Mucosa of descending colon (tissue), 3 donors: ENCODE data around the gene NMT2. TPM values are rescaled to one million over a fixed set of nuclear protein-coding genes. Genes with fewer than 3 reads are reported as not detected.

Source experiments
- ATAC-seq: fragments of 200-7000 bp; cut with Tn5 transposase; one replicate; pipeline ENCODE4 v1.9.1; 2020; ENCODE audit warnings: mild to moderate bottlenecking, moderate library complexity
- DNase-seq, 3 donors: peaks; one replicate each; pipeline ENCODE4 v3.0.0-alpha.2; 2020
- H3K36me3 ChIP-seq: fragments of 200-600 bp; one replicate; pipeline ENCODE4 v1.8.0; 2021; ENCODE audit warnings: low read depth, mild to moderate bottlenecking
- H3K4me1 ChIP-seq: fragments of 200-600 bp; one replicate; pipeline ENCODE4 v1.8.0; 2021; ENCODE audit warnings: low read depth, mild to moderate bottlenecking
- H3K4me3 ChIP-seq: fragments of 200-600 bp; one replicate; pipeline ENCODE4 v1.8.0; 2021; ENCODE audit warnings: mild to moderate bottlenecking
- H3K9me3 ChIP-seq: fragments of 200-600 bp; one replicate; pipeline ENCODE4 v1.8.0; 2021; ENCODE audit warnings: mild to moderate bottlenecking
- CTCF ChIP-seq: fragments of 200-600 bp; IDR thresholded peaks from one replicate; pipeline ENCODE4 v1.8.0; 2022; ENCODE audit warnings: antibody characterized with exemption, mild to moderate bottlenecking
- intact Hi-C, 2 donors: fragments of 100-400 bp; cut with DNase I in 1 of 2; cut with micrococcal nuclease in 1 of 2; formaldehyde crosslinking; loops; one replicate each; pipeline versions ENCODE4 v1.11.0 to v1.11.1; 2022; cut with DNase I, micrococcal nuclease
- total RNA-seq, 3 donors: library from RNA; stranded (reverse); fragmentation: NEBNext Ultra II Directional in 2 of 3; extraction: Animal tissue kit (Norgen Biotek cat#: 25700) in 2 of 3; gene quantifications; one replicate each; pipeline versions ENCODE4 v1.2.1 to v1.2.4, GENCODE V29; 2021 to 2023
- donor health status: DM: no; HTN: no; CAD: no; lungs with moderate emphysema.
- donor health status: DM: no; HTN: no; CAD: no.
- donor health status: DM: no; HTN: yes; CAD: no.

The NMT2 gene
- total RNA-seq, 3 donors from 2014 or later = 21.8 to 26.4 (median 24.3) TPM

GRCh38 chr10:15147594-15148392, 20.7 kb downstream of the NMT2 start:
- Histone ChIP-seq H3K4me1 (peaks cover 6% of the 10 kb centered on the region), H3K36me3 (no peaks in the 10 kb centered on the region), H3K9me3 (no peaks in the 10 kb centered on the region), H3K4me3 (no peak overlapping the region)
- ATAC-seq (no peak), DNase-seq (no peak)
- intact Hi-C loops = no loop called here
- TF ChIP-seq CTCF = no peak

- Histone ChIP-seq H3K4me1 (no peaks in the 10 kb centered on the region), H3K4me3 (no peak overlapping the region), H3K9me3 (no peaks in the 10 kb centered on the region), H3K36me3 (no peaks in the 10 kb centered on the region)
- intact Hi-C loops = no loop called here
- TF ChIP-seq CTCF = no peak
- no peak for ATAC-seq
- DNase-seq = no peak
Measured at GRCh38 chr10:15146366-15146765, 22.1 kb downstream of the NMT2 start.

GRCh38 chr10:15144788-15145187, 23.7 kb downstream of the NMT2 start:
- H3K9me3 ChIP-seq = no peaks in the 10 kb centered on the region
- no peak for DNase-seq
- H3K4me3 ChIP-seq = no peak overlapping the region
- intact Hi-C loops = no loop called here
- no peak for ATAC-seq
- H3K4me1 ChIP-seq = no peaks in the 10 kb centered on the region
- H3K36me3 ChIP-seq = no peaks in the 10 kb centered on the region
- TF ChIP-seq CTCF = no peak

- no peaks in the 10 kb centered on the region for H3K4me1 ChIP-seq
- H3K4me3 ChIP-seq = no peak overlapping the region
- H3K36me3 ChIP-seq = no peaks in the 10 kb centered on the region
- ATAC-seq (peak; percentile 40), DNase-seq (no peak)
- no peak for TF ChIP-seq CTCF
- intact Hi-C loops = no loop called here
- no peaks in the 10 kb centered on the region for H3K9me3 ChIP-seq
Measured at GRCh38 chr10:15141136-15142054, 27.1 kb downstream of the NMT2 start.

GRCh38 chr10:15140698-15141097, 27.8 kb downstream of the NMT2 start:
- no peak overlapping the region for H3K4me3 ChIP-seq
- ATAC-seq (no peak), DNase-seq (no peak)

More at GRCh38 chr10:15140698-15141097, 27.8 kb downstream of the NMT2 start:
- Histone ChIP-seq H3K36me3 (no peaks in the 10 kb centered on the region), H3K4me1 (no peaks in the 10 kb centered on the region), H3K9me3 (no peaks in the 10 kb centered on the region)
- no peak for TF ChIP-seq CTCF
- intact Hi-C loops = no loop called here
